GM19395 (cell line): ENCODE data around the gene CAMK4.
"Not testable (repeated sequence)": the region's sequence is repeated elsewhere in the genome, so short reads cannot be mapped to it uniquely, and the experiment has no call there.

ENCODE experiments used
- ATAC-seq: cut with Tn5 transposase; IDR thresholded peaks from one replicate; pipeline ENCODE4 v1.9.1; 2021; ENCODE audit warnings: mild to moderate bottlenecking, moderate library complexity; ENCODE audit not compliant: unreplicated experiment

Gene CAMK4

GRCh38 chr5:111252799-111253545 is 28.8 kb downstream of the CAMK4 start:
- peak; percentile 72 for ATAC-seq

GRCh38 chr5:111254613-111255012 is 30.4 kb downstream of the CAMK4 start:
- ATAC-seq = peak; percentile 80

- peak; percentile 6 for ATAC-seq
Observed at GRCh38 chr5:111255169-111255568, 31.0 kb downstream of the CAMK4 start.

GRCh38 chr5:111256128-111256527 is 31.9 kb downstream of the CAMK4 start:
- ATAC-seq = no peak

GRCh38 chr5:111257610-111258009 is 33.4 kb downstream of the CAMK4 start:
- not testable (repeated sequence) for ATAC-seq

- no peak for ATAC-seq
Observed at GRCh38 chr5:111259636-111260035, 35.5 kb downstream of the CAMK4 start.

GRCh38 chr5:111261610-111262009 is 37.4 kb downstream of the CAMK4 start:
- ATAC-seq = no peak

GRCh38 chr5:111262153-111262552 is 38.0 kb downstream of the CAMK4 start:
- ATAC-seq = no peak

GRCh38 chr5:111262815-111263214 is 38.6 kb downstream of the CAMK4 start:
- no peak for ATAC-seq

GRCh38 chr5:111266491-111266890 is 42.3 kb downstream of the CAMK4 start:
- ATAC-seq = no peak

- no peak for ATAC-seq
Observed at GRCh38 chr5:111268300-111268699, 44.1 kb downstream of the CAMK4 start.

- no peak for ATAC-seq
Observed at GRCh38 chr5:111271885-111272284, 47.7 kb downstream of the CAMK4 start.

GRCh38 chr5:111277061-111277460 is 52.9 kb downstream of the CAMK4 start:
- no peak for ATAC-seq

GRCh38 chr5:111278858-111279504 is 54.8 kb downstream of the CAMK4 start:
- ATAC-seq = peak; percentile 87

- peak; percentile 59 for ATAC-seq
Observed at GRCh38 chr5:111280282-111280951, 56.2 kb downstream of the CAMK4 start.

- no peak for ATAC-seq
Observed at GRCh38 chr5:111282798-111283197, 58.6 kb downstream of the CAMK4 start.

- no peak for ATAC-seq
Observed at GRCh38 chr5:111284825-111285224, 60.6 kb downstream of the CAMK4 start.

- ATAC-seq = no peak
Observed at GRCh38 chr5:111294551-111294950, 70.4 kb downstream of the CAMK4 start.

- ATAC-seq = no peak
Observed at GRCh38 chr5:111295649-111296048, 71.5 kb downstream of the CAMK4 start.

GRCh38 chr5:111296570-111296969 is 72.4 kb downstream of the CAMK4 start:
- no peak for ATAC-seq

- no peak for ATAC-seq
Observed at GRCh38 chr5:111299067-111299481, 74.9 kb downstream of the CAMK4 start.
